Thyroid gland (tissue), 4 donors: ENCODE results near the gene STAC2.

Experiments
- CTCF ChIP-seq, 6 experiments: fragments of 200-600 bp in 3 of 6; fragments of 450-650 bp in 3 of 6; sonication (generic) in 3 of 6; IDR thresholded peaks; one replicate each; pipeline ENCODE4 v1.5.1; 2016 to 2019; ENCODE audit warnings: antibody characterized with exemption in 6 of 6, mild to moderate bottlenecking in 2 of 6, inconsistent platforms in 1 of 6, moderate library complexity in 1 of 6
- POLR2A ChIP-seq, 2 donors: fragments of 450-650 bp; IDR thresholded peaks; one replicate each; pipeline ENCODE4 v1.6.1; 2017; ENCODE audit warnings: antibody characterized with exemption in 2 of 2, mild to moderate bottlenecking in 2 of 2, moderate library complexity in 1 of 2

DNA sequence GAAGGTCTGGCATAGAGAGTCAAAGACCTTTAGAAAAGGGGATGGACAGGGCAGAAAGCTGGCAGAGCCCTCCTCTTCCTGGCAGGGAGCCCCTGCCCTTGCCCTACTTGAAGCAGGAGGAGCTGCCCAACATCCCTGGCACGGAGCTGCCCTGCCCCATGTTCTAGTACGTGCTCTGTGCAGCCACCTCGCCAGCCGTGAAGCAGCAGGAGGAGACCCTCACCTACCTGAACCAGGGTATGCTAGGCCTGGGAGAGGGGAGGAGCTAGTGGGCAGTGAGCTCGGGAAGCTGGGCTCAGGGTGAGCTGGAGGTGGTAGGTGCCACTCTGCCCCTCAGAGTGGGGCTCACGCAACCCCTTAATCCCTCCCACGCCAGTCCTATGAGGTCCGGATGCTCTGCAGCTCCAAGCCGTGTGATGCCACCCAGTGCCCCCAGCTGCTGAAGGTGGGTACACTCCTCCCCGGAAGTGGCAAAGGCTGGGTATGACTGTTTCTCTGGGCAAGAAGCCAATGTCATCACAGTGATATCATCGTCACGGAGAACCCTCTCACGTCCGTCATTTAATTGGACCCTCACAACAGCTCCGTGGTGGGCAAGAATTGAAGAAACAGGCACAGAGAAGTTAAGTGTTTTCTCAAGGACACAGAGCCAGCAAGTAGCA is 12.7 kb upstream of the STAC2 start:
- TF ChIP-seq POLR2A (IDR thresholded peaks at IDR 0.05) (no peak), CTCF (IDR thresholded peaks at IDR 0.05) (no peak)
